K562 (cell line): ENCODE data around the gene ALOX12B. TPM values are rescaled to one million over a fixed set of nuclear protein-coding genes. Genes with fewer than 3 reads are reported as not detected.

Experiments
- ATAC-seq: fragments of 200-7000 bp; cut with Tn5 transposase; 3 replicates; pipeline ENCODE4 v1.9.1; 2020; ENCODE audit warnings: moderate library complexity
- BruUV-seq: library from RNA; stranded (reverse); fragments of 400-500 nt; replicated peaks from 2 replicates; lab custom pipeline; 2021; lab: Mats Ljungman, UMichigan
- CTCF ChIA-PET: fragments of 300-600 bp; formaldehyde crosslinking; extraction: SDS; loops from one replicate; lab custom pipeline; 2021; ENCODE audit warnings: low intra/inter-chr PET ratio; lab: Yijun Ruan, JAX
- POLR2A ChIA-PET: fragments of 300-600, 350-650 bp; sonication (Branson Sonifier 250); formaldehyde crosslinking; extraction: SDS; loops from one replicate; lab custom pipeline; 2021; ENCODE audit warnings: antibody characterized with exemption, inconsistent platforms; lab: Yijun Ruan, JAX
- DNase-seq, 4 experiments: peaks; one replicate each; pipeline versions ENCODE4 v3.0.0 to v3.0.0-alpha.2; 2011 to 2018; ENCODE audit warnings: low spot score in 3 of 4, mixed read lengths in 3 of 4; ENCODE audit errors: extremely low read depth in 1 of 4
- FAIRE-seq: peaks from 2 replicates; lab custom pipeline; 2011; peaks lifted over from hg19 to GRCh38; lab: Jason Lieb, UNC
- H2AFZ ChIP-seq: 2 replicates; pipeline ENCODE4 v1.6.0; 2011; ENCODE audit warnings: low read depth, low read length, control low read depth, inconsistent platforms
- H3K27ac ChIP-seq: fragments of 200-600 bp; 3 replicates; pipeline ENCODE4 v1.8.0; 2011; ENCODE audit warnings: low read depth, mild to moderate bottlenecking, control low read depth, inconsistent platforms, low read length, moderate library complexity, mixed read lengths; ENCODE audit errors: extremely low read depth
- H3K27me3 ChIP-seq, 2 experiments: fragments of 300-600 bp in 1 of 2; 2 replicates in 1 of 2; 3 replicates in 1 of 2; pipeline versions ENCODE4 v1.6.0 to v1.8.0; 2011; ENCODE audit warnings: inconsistent platforms in 2 of 2, low read length in 2 of 2, mild to moderate bottlenecking in 1 of 2, mixed read lengths in 1 of 2, moderate library complexity in 1 of 2; ENCODE audit not compliant: control insufficient read depth in 2 of 2, insufficient read depth in 2 of 2
- H3K36me3 ChIP-seq: fragments of 300-600 bp; 3 replicates; pipeline ENCODE4 v1.8.0; 2011; ENCODE audit warnings: mild to moderate bottlenecking, low read length, inconsistent platforms; ENCODE audit not compliant: control insufficient read depth, insufficient read depth
- H3K4me1 ChIP-seq, 2 experiments: fragments of 200-600 bp in 1 of 2; replicated peaks in 1 of 2; 2 replicates in 1 of 2; 3 replicates in 1 of 2; pipeline versions ENCODE4 v1.5.1 to v1.8.0; 2011; ENCODE audit warnings: inconsistent platforms in 2 of 2, low read length in 2 of 2, mild to moderate bottlenecking in 1 of 2, mixed read lengths in 1 of 2, moderate library complexity in 1 of 2; ENCODE audit not compliant: control insufficient read depth in 2 of 2, insufficient read depth in 2 of 2
- H3K4me2 ChIP-seq: 2 replicates; pipeline ENCODE4 v1.6.1; 2011; ENCODE audit warnings: low read length, control low read depth, inconsistent platforms, mixed read lengths; ENCODE audit not compliant: insufficient read depth
- H3K4me3 ChIP-seq: fragments of 200-600 bp; sonication (generic), shearing (Covaris generic); 2 replicates; pipeline ENCODE4 v1.5.1; 2016; ENCODE audit warnings: control low read depth, inconsistent platforms
- H3K79me2 ChIP-seq: fragments of 200-600 bp; 3 replicates; pipeline ENCODE4 v1.8.0; 2011; ENCODE audit warnings: low read length, inconsistent platforms; ENCODE audit not compliant: control insufficient read depth, insufficient read depth
- H3K9ac ChIP-seq, 2 experiments: 2 replicates each; pipeline versions ENCODE4 v1.6.0 to v1.6.1; 2011; ENCODE audit warnings: low read depth in 2 of 2, low read length in 2 of 2, control low read depth in 1 of 2, inconsistent platforms in 1 of 2, mild to moderate bottlenecking in 1 of 2, mixed read lengths in 1 of 2; ENCODE audit not compliant: insufficient read depth in 1 of 2
- H3K9me1 ChIP-seq: one replicate; pipeline ENCODE4 v1.6.0; 2011; ENCODE audit warnings: inconsistent platforms, mild to moderate bottlenecking, low read length, moderate library complexity; ENCODE audit not compliant: control insufficient read depth, insufficient read depth
- H3K9me3 ChIP-seq: replicated peaks from 2 replicates; pipeline ENCODE4 v1.5.1; 2011; ENCODE audit warnings: low read depth, low read length, inconsistent platforms; ENCODE audit not compliant: control insufficient read depth, insufficient read depth
- H4K20me1 ChIP-seq: replicated peaks from 2 replicates; pipeline ENCODE4 v1.6.1; 2011; ENCODE audit warnings: low read length, inconsistent platforms, mixed read lengths; ENCODE audit not compliant: control insufficient read depth, insufficient read depth
- ARHGAP35 ChIP-seq: fragments of 450-650 bp; IDR thresholded peaks from 2 replicates; pipeline ENCODE4 v1.6.1; 2018; ENCODE audit not compliant: partially characterized antibody
- BCL6 ChIP-seq: fragments of 250-450 bp; sonication (Bioruptor Pico); IDR thresholded peaks from 2 replicates; pipeline ENCODE4 v1.4.0; 2020
- BHLHE40 ChIP-seq: IDR thresholded peaks from 2 replicates; pipeline ENCODE4 v1.6.1; 2011; ENCODE audit warnings: low read length, improper control_type of control experiment
- CAMTA2 ChIP-seq: fragments of 250-450 bp; sonication (Bioruptor Pico); conservative IDR thresholded peaks from 2 replicates; pipeline ENCODE4 v1.5.1; 2022
- CHD4 ChIP-seq: fragments of 200-600 bp; sonication (generic); IDR thresholded peaks from 3 replicates; pipeline ENCODE4 v1.6.1; 2012; ENCODE audit warnings: low read depth, mild to moderate bottlenecking, mixed read lengths, low read length, inconsistent platforms; ENCODE audit not compliant: insufficient read depth, insufficient replicate concordance, poor library complexity, severe bottlenecking
- FOXP4 ChIP-seq: sonication (generic); formaldehyde crosslinking; IDR thresholded peaks from 2 replicates; pipeline ENCODE4 v1.8.0; 2022; ENCODE audit warnings: mild to moderate bottlenecking, missing genetic modification reagents, borderline replicate concordance
- JUND ChIP-seq, 2 experiments: IDR thresholded peaks; 2 replicates in 1 of 2; 3 replicates in 1 of 2; pipeline ENCODE4 v1.6.1; 2011; ENCODE audit warnings: borderline replicate concordance in 2 of 2, low read depth in 2 of 2, low read length in 2 of 2, improper control_type of control experiment in 1 of 2, missing biosample characterization in 1 of 2, missing genetic modification characterization in 1 of 2, missing genetic modification reagents in 1 of 2
- KAT8 ChIP-seq: fragments of 450-650 bp; IDR thresholded peaks from 2 replicates; pipeline ENCODE4 v1.6.1; 2016; ENCODE audit warnings: low read depth, mild to moderate bottlenecking
- KLF6 ChIP-seq: fragments of 250-450 bp; sonication (Bioruptor Pico); IDR thresholded peaks from 2 replicates; pipeline ENCODE4 v1.4.0; 2020; ENCODE audit warnings: mild to moderate bottlenecking, moderate library complexity, borderline replicate concordance
- LEF1 ChIP-seq: fragments of 450-650 bp; IDR thresholded peaks from 2 replicates; pipeline ENCODE4 v1.6.1; 2016; ENCODE audit warnings: mild to moderate bottlenecking
- MAFF ChIP-seq: IDR thresholded peaks from 2 replicates; pipeline ENCODE4 v1.6.1; 2012; ENCODE audit warnings: low read length, improper control_type of control experiment
- PTRF ChIP-seq: fragments of 450-650 bp; IDR thresholded peaks from 2 replicates; pipeline ENCODE4 v1.6.1; 2016; ENCODE audit warnings: mild to moderate bottlenecking, missing genetic modification characterization, missing compliant biosample characterization
- THAP12 ChIP-seq: fragments of 250-450 bp; sonication (Bioruptor Pico); IDR thresholded peaks from 2 replicates; pipeline ENCODE4 v1.9.0; 2021; ENCODE audit warnings: mild to moderate bottlenecking, inconsistent platforms
- WHSC1 ChIP-seq: IDR thresholded peaks from one replicate; pipeline ENCODE4 v1.6.1; 2012; ENCODE audit warnings: low read length, control low read depth, inconsistent platforms
- YY1 ChIP-seq, 3 experiments: IDR thresholded peaks; 2 replicates each; pipeline ENCODE4 v1.6.1; 2011; ENCODE audit warnings: low read length in 2 of 3, mild to moderate bottlenecking in 2 of 3, moderate library complexity in 2 of 3, borderline replicate concordance in 1 of 3, control low read depth in 1 of 3, low read depth in 1 of 3; ENCODE audit not compliant: insufficient read depth in 3 of 3, insufficient replicate concordance in 2 of 3, control insufficient read depth in 1 of 3, insufficient read length in 1 of 3; ENCODE audit errors: extremely low read depth in 1 of 3
- ZBTB2 ChIP-seq: fragments of 450-650 bp; IDR thresholded peaks from 2 replicates; pipeline ENCODE4 v1.6.1; 2016; ENCODE audit warnings: antibody characterized with exemption
- WGBS: fragments of 100-300 bp; shearing (Covaris generic); methylation state at CpG from one replicate; pipeline ENCODE4 v1.1.6; 2016; ENCODE audit warnings: low coverage, mixed read lengths; ENCODE audit not compliant: insufficient coverage; ENCODE audit errors: missing lambda C conversion rate; 5-methylcytosine and 5-hydroxymethylcytosine counted together
- in situ Hi-C: fragments of 300-500 bp; cut with MboI; formaldehyde crosslinking; loops from 4 replicates; pipeline ENCODE4 v1.15.0; 2018; ENCODE audit warnings: inconsistent platforms, mixed read lengths
- intact Hi-C: fragments of 100-400 bp; cut with micrococcal nuclease; formaldehyde crosslinking; loops from 2 replicates; pipeline ENCODE4 v1.14.2; 2022
- polyA plus RNA-seq, 8 experiments: library from polyadenylated mRNA; depleted of rRNA in 4 of 8; stranded (reverse) in 5 of 8; unstranded in 3 of 8; fragments of >200 nt; fragmentation: Nextera tagmentation in 2 of 8; fragmentation: Illumina TruSeq in 1 of 8; extraction: Ambion mirVana in 2 of 8; extraction: Trizol in 1 of 8; gene quantifications; 2 replicates each; pipeline versions ENCODE4 v1.2.1 to v1.2.3, GENCODE V29; 2011 to 2014; ENCODE audit warnings: inconsistent platforms in 1 of 8, missing spikeins in 1 of 8
- total RNA-seq, 7 experiments: library from RNA; depleted of rRNA in 6 of 7; stranded (reverse); fragments of >200 nt in 6 of 7; fragmentation: Illumina TruSeq in 2 of 7; extraction: Trizol in 2 of 7; gene quantifications; 2 replicates each; pipeline versions ENCODE4 v1.2.1 to v1.2.3, GENCODE V29; 2011 to 2021; ENCODE audit warnings: low replicate concordance in 1 of 7

Gene ALOX12B
- total and polyA plus RNA-seq, 9 of the 15 experiments (the other 6 are each of a cell fraction or from before 2014, with no cell fraction given), result not detected

GRCh38 chr17:8067806-8068205 is 19.7 kb downstream of the ALOX12B start:
- in situ Hi-C loops, result loop anchor here (25.0 kb wide), 2 partner anchors 719 to 919 kb away; partner anchors contain the start of gene MFSD6L
- no peak for DNase-seq
- Histone ChIP-seq H3K4me3 (no peak overlapping the region), H3K36me3 (no peaks in the 10 kb centered on the region), H3K9me1 (no peaks in the 10 kb centered on the region), H2AFZ (no peak overlapping the region), H3K27ac (no peak overlapping the region), H3K9ac (no peak overlapping the region), H3K9me3 (no peaks in the 10 kb centered on the region), H3K27me3 (peaks cover 0 to 12% of the 10 kb centered on the region in 2 experiments; a peak in 1 of 5 replicates), H3K4me1 (peaks cover 8 to 21% of the 10 kb centered on the region in 2 experiments; a peak in 4 of 5 replicates), H4K20me1 (no peaks in the 10 kb centered on the region), H3K79me2 (no peaks in the 10 kb centered on the region), H3K4me2 (no peak overlapping the region)
- ChIA-PET CTCF (no interaction called here), POLR2A (no interaction called here)
- no peak for ATAC-seq
- intact Hi-C loops, result no loop called here
- 0% methylated on average over 3 of the region's 4 CpGs for WGBS
- no peak for FAIRE-seq
- no TSS peak for BruUV-seq
- TF ChIP-seq FOXP4 (CRISPR knock-in tag) (no peak), MAFF (no peak), WHSC1 (no peak), KAT8 (no peak), PTRF (no peak), ARHGAP35 (no peak), BHLHE40 (no peak), JUND (IDR thresholded peaks at IDR 0.05; ENCODE audit: borderline replicate concordance, low read depth, low read length) (no peak), JUND (tag; IDR thresholded peaks at IDR 0.05; ENCODE audit: borderline replicate concordance, low read depth, low read length) (no peak), YY1 (IDR thresholded peaks at IDR 0.05; ENCODE audit: borderline replicate concordance in 1 of 3, control insufficient read depth in 1 of 3, extremely low read depth in 1 of 3, insufficient read depth in 3 of 3, insufficient read length in 1 of 3, insufficient replicate concordance in 2 of 3, low read depth in 1 of 3, low read length in 2 of 3) (no peak), CHD4 (no peak), THAP12 (CRISPR knock-in tag) (no peak), BCL6 (CRISPR knock-in tag) (no peak), KLF6 (CRISPR knock-in tag) (no peak), LEF1 (no peak), CAMTA2 (CRISPR knock-in tag) (no peak), ZBTB2 (no peak)
